Measurements from ENCODE around the gene SLC6A16.
"Not testable (repeated sequence)": the region's sequence is repeated elsewhere in the genome, so short reads cannot be mapped to it uniquely, and the experiment has no call there.

SLC6A16 gene

GRCh38 chr19:49331187-49331586, 6.2 kb upstream of the SLC6A16 start:
- DNase-seq (ENCODE audit: low read depth) = not testable (repeated sequence)

GRCh38 chr19:49328741-49329140, 3.8 kb upstream of the SLC6A16 start:
- DNase-seq (ENCODE audit: low read depth) = no peak

- DNase-seq (ENCODE audit: low read depth) = no peak
Measured at GRCh38 chr19:49327878-49328544, 3.0 kb upstream of the SLC6A16 start.

- DNase-seq (ENCODE audit: low read depth) = no peak
Measured at GRCh38 chr19:49326165-49326704, 1.2 kb upstream of the SLC6A16 start.

- DNase-seq (ENCODE audit: low read depth) = not testable (repeated sequence)
Measured at GRCh38 chr19:49325756-49326155, 765 bp upstream of the SLC6A16 start.

- no peak for DNase-seq (ENCODE audit: low read depth)
Measured at GRCh38 chr19:49318296-49318695, 6.7 kb downstream of the SLC6A16 start.

GRCh38 chr19:49316284-49316683, 8.7 kb downstream of the SLC6A16 start:
- no peak for DNase-seq (ENCODE audit: low read depth)

GRCh38 chr19:49315111-49315510, 9.9 kb downstream of the SLC6A16 start:
- no peak for DNase-seq (ENCODE audit: low read depth)

GRCh38 chr19:49309087-49309486, 15.9 kb downstream of the SLC6A16 start:
- no peak for DNase-seq (ENCODE audit: low read depth)

GRCh38 chr19:49306734-49307133, 18.3 kb downstream of the SLC6A16 start:
- not testable (repeated sequence) for DNase-seq (ENCODE audit: low read depth)

- DNase-seq (ENCODE audit: low read depth) = no peak
Measured at GRCh38 chr19:49301866-49302252, 23.1 kb downstream of the SLC6A16 start.

- peak; percentile 76 for DNase-seq (ENCODE audit: low read depth)
Measured at GRCh38 chr19:49301165-49301865, 23.7 kb downstream of the SLC6A16 start.

GRCh38 chr19:49298653-49299052, 26.3 kb downstream of the SLC6A16 start:
- not testable (repeated sequence) for DNase-seq (ENCODE audit: low read depth)

GRCh38 chr19:49297403-49297802, 27.6 kb downstream of the SLC6A16 start:
- no peak for DNase-seq (ENCODE audit: low read depth)

- no peak for DNase-seq (ENCODE audit: low read depth)
Measured at GRCh38 chr19:49295208-49295880, 29.6 kb downstream of the SLC6A16 start.

- no peak for DNase-seq (ENCODE audit: low read depth)
Measured at GRCh38 chr19:49294401-49294800, 30.6 kb downstream of the SLC6A16 start.

GRCh38 chr19:49290517-49290916, 34.5 kb downstream of the SLC6A16 start:
- DNase-seq (ENCODE audit: low read depth) = no peak

GRCh38 chr19:49289286-49289685, 35.7 kb downstream of the SLC6A16 start:
- not testable (repeated sequence) for DNase-seq (ENCODE audit: low read depth)

- not testable (repeated sequence) for DNase-seq (ENCODE audit: low read depth)
Measured at GRCh38 chr19:49288205-49288604, 36.8 kb downstream of the SLC6A16 start.

- no peak for DNase-seq (ENCODE audit: low read depth)
Measured at GRCh38 chr19:49287141-49287770, 37.7 kb downstream of the SLC6A16 start.

GRCh38 chr19:49282184-49282583, 42.8 kb downstream of the SLC6A16 start:
- DNase-seq (ENCODE audit: low read depth) = no peak

GRCh38 chr19:49272204-49272603, 52.8 kb downstream of the SLC6A16 start:
- DNase-seq (ENCODE audit: low read depth) = no peak
